Fibroblast of upper back skin (primary cell): ENCODE measurements around the gene PLCXD1.
"Not testable (repeated sequence)": the region's sequence is repeated elsewhere in the genome, so short reads cannot be mapped to it uniquely, and the experiment has no call there.

ENCODE experiments used
- DNase-seq: peaks from one replicate; pipeline ENCODE4 v3.0.0-alpha.2; 2013

The PLCXD1 gene

GRCh38 chrX:337331-337831 lies 56.2 kb downstream of the PLCXD1 start:
- no peak for DNase-seq

DNA sequence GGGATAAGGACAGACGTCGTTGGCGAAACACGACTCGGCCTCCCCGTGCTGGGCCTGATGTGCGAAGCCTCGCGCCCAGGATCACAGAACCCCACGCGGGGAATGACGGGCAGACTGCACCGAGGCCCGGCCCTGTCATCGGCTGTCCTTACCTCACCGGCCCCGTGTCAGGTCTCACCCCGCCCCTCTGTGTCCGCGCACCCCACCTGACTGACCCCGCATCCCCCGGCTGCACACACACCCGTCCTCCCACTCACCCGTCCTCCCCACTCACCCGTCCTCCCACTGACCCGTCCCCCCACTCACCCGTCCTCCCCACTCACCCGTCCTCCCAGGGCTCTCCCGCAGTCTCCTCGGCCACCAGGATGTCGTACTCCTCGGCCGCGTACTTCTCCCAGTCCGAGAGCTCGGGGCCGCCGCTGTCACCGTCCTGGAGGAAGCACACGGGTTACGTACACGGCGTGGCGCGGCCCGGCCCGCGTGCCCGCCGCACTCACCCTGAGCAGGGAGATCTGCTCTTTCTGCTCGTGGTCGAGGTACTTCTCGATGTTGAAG lies 57.2 kb downstream of the PLCXD1 start:
- no peak for DNase-seq

GRCh38 chrX:338836-339400 lies 57.7 kb downstream of the PLCXD1 start:
- DNase-seq, result no peak

GRCh38 chrX:340121-340520 lies 58.9 kb downstream of the PLCXD1 start:
- DNase-seq, result no peak

DNA sequence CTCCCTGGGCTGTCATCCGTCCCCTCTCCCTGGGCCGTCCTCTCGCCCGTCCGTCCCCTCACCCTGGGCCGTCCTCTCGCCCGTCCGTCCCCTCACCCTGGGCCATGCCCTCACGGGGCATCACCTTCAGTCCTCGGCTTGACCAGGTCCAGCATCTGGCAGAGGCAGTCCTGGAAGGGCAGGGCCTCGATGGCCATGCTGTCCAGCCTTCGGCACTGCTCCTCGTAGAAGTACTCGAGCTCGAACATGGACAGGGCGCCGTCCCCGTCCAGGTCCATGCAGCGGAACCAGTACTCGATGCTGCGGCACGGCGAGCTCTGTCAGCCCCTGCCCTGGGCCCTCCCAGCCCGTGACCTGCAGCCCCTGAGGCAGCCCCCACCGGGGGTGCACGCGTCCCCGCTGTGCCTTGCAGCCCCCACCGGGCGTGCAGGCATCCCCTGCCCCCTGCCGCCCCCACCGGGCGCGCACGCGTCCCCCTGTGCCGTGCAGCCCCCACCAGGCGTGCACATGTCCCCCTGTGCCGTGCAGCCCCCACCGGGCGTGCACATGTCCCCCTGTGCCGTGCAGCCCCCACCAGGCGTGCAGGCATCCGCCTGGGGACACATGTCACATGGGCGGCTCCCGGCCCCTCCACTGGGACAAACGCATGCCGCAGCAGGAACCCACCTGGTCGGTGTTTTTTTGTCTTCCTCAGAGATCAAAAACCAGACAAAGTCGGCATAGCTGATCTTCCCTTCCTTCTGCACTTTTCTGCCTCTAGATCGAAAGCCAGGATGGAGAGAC lies 59.7 kb downstream of the PLCXD1 start:
- DNase-seq, result no peak

GRCh38 chrX:341541-342101 lies 60.4 kb downstream of the PLCXD1 start:
- DNase-seq, result no peak

DNA sequence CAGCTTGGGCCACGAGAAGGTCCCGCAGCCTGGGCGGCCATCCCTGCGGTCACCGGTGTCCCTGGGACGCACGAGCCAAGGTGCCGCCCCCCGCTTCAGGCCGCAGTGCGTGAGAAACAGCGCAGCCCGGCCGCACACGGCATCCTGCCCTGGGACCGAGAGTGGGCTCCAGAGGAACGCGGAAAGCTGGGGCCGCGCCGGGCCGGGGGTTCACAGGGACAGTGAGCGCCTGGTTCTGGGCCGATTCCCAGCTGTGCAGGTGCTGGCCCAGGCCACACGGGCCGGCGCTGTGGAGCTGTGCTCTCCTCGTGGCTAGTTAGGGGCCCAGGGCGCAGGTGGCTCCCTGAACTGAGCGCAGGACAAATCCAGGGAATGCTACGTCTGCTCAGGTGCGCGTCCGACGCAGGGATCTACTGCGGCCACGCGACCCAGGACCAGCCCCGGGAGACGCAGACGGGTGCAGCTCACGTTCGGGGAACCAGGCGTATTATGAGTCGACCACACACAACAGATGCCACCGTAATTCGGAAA lies 63.3 kb downstream of the PLCXD1 start:
- no peak for DNase-seq

GRCh38 chrX:345020-345925 lies 64.1 kb downstream of the PLCXD1 start:
- no peak for DNase-seq

GRCh38 chrX:346034-346813 lies 65.0 kb downstream of the PLCXD1 start:
- DNase-seq, result no peak

- DNase-seq, result no peak
Measured at GRCh38 chrX:347351-348117, 66.4 kb downstream of the PLCXD1 start.

DNA sequence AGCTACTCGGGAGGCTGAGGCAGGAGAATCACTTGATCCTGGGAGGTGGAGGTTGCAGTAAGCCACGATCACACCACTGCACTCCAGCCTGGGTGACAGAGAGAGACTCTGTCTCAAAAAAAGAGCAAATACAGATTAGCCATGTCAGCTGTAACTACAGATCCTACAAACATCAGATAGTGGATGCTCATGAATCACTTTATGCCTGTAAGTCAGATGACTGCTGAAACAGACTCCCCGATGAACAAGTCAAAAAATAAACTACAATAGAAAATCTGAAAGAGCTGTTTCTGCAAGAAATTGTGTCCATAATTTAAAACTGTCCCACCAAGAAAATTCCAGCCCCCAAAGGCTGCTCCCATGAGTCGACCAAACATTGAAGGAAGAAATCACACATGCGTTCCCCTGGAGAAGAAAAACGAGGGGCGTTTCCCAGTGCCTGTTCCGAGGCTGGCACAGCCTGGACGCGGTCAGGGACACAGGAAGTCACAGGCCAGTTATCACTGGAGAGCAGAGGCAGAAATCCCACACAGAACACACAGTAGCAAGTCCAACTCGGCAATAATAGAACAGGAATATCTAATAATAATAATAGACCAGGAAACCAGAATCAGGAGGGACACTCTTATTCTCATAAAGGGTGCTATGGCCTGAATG lies 67.4 kb downstream of the PLCXD1 start:
- no peak for DNase-seq

DNA sequence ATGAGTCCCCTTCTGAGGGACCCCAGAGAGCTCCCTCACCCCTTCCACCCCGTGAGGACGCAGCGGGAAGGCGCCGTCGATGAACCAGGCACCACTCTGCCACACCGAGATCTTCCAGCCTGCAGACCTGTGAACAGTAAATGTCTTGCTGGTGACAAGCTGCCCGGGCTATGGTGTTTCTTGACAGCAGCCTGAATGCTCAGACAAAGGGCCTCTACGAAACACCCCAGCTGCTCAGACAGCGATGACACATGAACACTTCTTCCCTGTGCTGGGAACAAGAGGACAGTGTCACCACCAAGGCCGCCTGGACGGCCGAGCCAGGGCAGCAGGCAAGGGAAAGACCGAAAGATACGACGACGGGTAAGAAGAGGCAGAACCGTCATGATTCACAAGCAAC lies 68.0 kb downstream of the PLCXD1 start:
- DNase-seq, result no peak

- DNase-seq, result no peak
Measured at GRCh38 chrX:349702-350101, 68.5 kb downstream of the PLCXD1 start.

DNA sequence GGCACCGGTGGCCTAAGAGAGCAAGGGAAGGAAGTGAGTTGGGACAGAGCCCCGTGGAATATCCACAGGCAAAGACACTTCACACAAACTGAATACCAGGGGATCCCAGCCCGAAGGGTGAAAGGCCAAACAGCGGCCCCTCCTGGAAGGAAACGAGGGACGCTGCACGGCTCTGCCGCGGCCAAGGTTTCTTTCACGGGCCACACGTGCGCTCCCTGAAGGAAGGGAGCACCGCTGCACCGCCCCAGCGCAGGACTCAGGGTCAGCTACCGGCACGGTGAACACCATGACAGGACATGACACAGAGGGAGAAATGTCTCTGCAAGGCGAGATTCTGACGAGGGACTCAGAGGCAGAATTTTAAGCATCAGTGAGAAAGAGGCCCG lies 69.0 kb downstream of the PLCXD1 start:
- DNase-seq, result no peak

DNA sequence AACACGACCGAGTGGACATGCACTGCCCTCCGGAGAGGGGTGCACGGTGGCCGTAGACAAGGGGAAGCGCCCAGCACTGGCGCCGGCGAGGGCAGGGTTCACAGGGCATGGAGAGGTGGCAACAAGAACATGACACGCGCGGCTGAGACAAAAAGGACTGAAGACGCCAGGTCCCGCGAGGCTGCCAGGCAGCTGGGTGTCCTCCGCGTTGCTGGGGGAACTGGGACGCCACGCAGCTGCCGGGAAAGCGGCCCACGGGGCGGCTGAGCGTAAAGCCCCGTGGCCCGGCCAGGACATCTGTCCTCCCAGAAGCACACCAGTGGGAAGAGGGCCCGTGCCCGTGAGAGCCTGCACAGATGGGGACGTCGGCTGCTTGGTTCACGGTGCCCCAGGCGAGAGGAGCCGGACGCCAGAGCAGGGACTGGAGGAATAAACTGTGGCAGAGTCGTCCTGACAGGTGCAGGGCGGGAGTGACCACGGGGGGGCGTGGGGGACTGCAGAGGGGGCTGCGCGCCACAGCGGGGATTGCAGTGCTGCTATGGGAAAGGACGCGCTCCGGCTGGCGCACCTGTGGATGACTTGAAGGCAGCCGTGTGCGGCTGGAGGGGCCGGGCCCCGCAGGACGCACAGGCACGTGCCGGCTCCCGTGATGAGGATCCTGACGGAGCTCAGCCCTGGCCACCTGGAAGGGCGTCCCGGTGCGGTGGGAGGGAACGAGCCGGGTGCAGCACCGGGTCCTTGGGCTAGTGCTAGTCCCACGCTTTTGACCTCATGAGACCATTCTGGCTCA lies 69.5 kb downstream of the PLCXD1 start:
- no peak for DNase-seq

DNA sequence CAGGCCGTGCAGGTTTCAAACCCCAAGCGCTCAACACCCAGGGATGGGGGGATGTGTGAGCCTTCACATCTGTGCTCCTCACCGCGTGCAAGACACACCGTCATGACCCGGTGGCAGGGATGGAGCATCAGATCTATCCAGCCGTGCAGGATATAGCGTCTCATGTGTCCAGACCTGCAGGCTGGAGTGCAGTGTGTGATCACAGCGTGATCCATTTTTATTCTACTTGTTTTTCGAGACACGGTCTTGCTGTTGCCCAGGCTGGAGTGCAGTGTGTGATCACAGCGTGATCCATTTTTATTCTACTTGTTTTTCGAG lies 70.1 kb downstream of the PLCXD1 start:
- not testable (repeated sequence) for DNase-seq

GRCh38 chrX:351736-352135 lies 70.6 kb downstream of the PLCXD1 start:
- no peak for DNase-seq

- DNase-seq, result no peak
Measured at GRCh38 chrX:352181-352580, 71.0 kb downstream of the PLCXD1 start.

GRCh38 chrX:352582-353314 lies 71.6 kb downstream of the PLCXD1 start:
- DNase-seq, result no peak
